ENCODE results near the gene BMERB1.

GRCh38 chr16:15511759-15512487 is 77.5 kb downstream of the BMERB1 start:
- no peak for TF ChIP-seq CTCF (IDR thresholded peaks at IDR 0.05)
- no peak for TF ChIP-seq POLR2A (IDR thresholded peaks at IDR 0.05; ENCODE audit: low read depth)
- TF ChIP-seq EP300 (IDR thresholded peaks at IDR 0.05) = no peak
